HCT116 (cell line): Measurements from ENCODE around the gene IL1R1. TPM values are rescaled to one million over a fixed set of nuclear protein-coding genes. Genes with fewer than 3 reads are reported as not detected.

ENCODE experiments used
- ATAC-seq: fragments of 200-7000 bp; cut with Tn5 transposase; 2 replicates; pipeline ENCODE4 v1.9.1; 2020; ENCODE audit warnings: mild to moderate bottlenecking, moderate library complexity
- BruUV-seq: library from RNA; stranded (reverse); fragments of 400-500 nt; replicated peaks from 2 replicates; lab custom pipeline; 2021; lab: Mats Ljungman, UMichigan
- CTCF ChIA-PET: fragments of 300-600 bp; sonication (Branson Sonifier 250); formaldehyde crosslinking; loops from one replicate; lab custom pipeline; 2021; ENCODE audit warnings: antibody characterized with exemption; lab: Charles Lee
- POLR2A ChIA-PET: fragments of 300-600, 350-600 bp; sonication (Branson Sonifier 250); formaldehyde crosslinking; loops from one replicate; lab custom pipeline; 2021; ENCODE audit warnings: antibody characterized with exemption; lab: Charles Lee
- RAD21 ChIA-PET, 2 experiments: fragments of 300-600 bp; sonication (Branson Sonifier 250); formaldehyde crosslinking; loops; one replicate each; lab custom pipeline; 2023; ENCODE audit warnings: low total read pairs in 2 of 2; ENCODE audit not compliant: uncharacterized antibody in 2 of 2, unreplicated experiment in 2 of 2, low non-redundant PET in 1 of 2; lab: Charles Lee
- DNase-seq: peaks from one replicate; pipeline ENCODE4 v3.0.0-alpha.2; 2010; ENCODE audit warnings: low read depth, low spot score
- H2AFZ ChIP-seq: fragments of 200-600 bp; shearing (Covaris generic), sonication (generic); 2 replicates; pipeline ENCODE4 v1.6.1; 2017; ENCODE audit warnings: low read depth, mixed run types, mixed read lengths, antibody characterized with exemption, low read length; ENCODE audit not compliant: poor library complexity, severe bottlenecking
- H3K27ac ChIP-seq: 2 replicates; pipeline ENCODE4 v1.5.1; 2012; ENCODE audit warnings: low read depth, low read length
- H3K27me3 ChIP-seq: fragments of 200-600 bp; sonication (generic); 2 replicates; pipeline ENCODE4 v1.6.1; 2016; ENCODE audit warnings: mixed run types, low read length, mixed read lengths; ENCODE audit not compliant: insufficient read depth
- H3K36me3 ChIP-seq, 2 experiments: fragments of 200-500 bp in 1 of 2; fragments of 200-600 bp in 1 of 2; sonication (Bioruptor generic) in 1 of 2; sonication (generic) in 1 of 2; 2 replicates each; pipeline versions ENCODE4 v1.5.1 to v1.6.1; 2014 to 2016; ENCODE audit warnings: low read length in 2 of 2, inconsistent platforms in 1 of 2, mixed read lengths in 1 of 2, mixed run types in 1 of 2; ENCODE audit not compliant: insufficient read depth in 2 of 2, control insufficient read depth in 1 of 2
- H3K4me1 ChIP-seq, 2 experiments: fragments of 200-600 bp in 1 of 2; sonication (generic) in 1 of 2; 2 replicates each; pipeline versions ENCODE4 v1.5.1 to v1.6.1; 2012 to 2017; ENCODE audit warnings: low read length in 2 of 2, inconsistent platforms in 1 of 2, mild to moderate bottlenecking in 1 of 2, mixed read lengths in 1 of 2, mixed run types in 1 of 2, moderate library complexity in 1 of 2; ENCODE audit not compliant: insufficient read depth in 2 of 2, control insufficient read depth in 1 of 2
- H3K4me2 ChIP-seq: fragments of 200-600 bp; sonication (generic); 2 replicates; pipeline ENCODE4 v1.6.1; 2017; ENCODE audit warnings: mixed run types, low read length, mixed read lengths
- H3K4me3 ChIP-seq, 2 experiments: fragments of 200-600 bp in 1 of 2; sonication (generic) in 1 of 2; replicated peaks in 1 of 2; 2 replicates each; pipeline ENCODE4 v1.5.1; 2011 to 2016; ENCODE audit warnings: low read length in 2 of 2, control low read depth in 1 of 2, low read depth in 1 of 2, mild to moderate bottlenecking in 1 of 2, mixed read lengths in 1 of 2, mixed run types in 1 of 2
- H3K79me2 ChIP-seq: fragments of 200-600 bp; sonication (generic); 2 replicates; pipeline ENCODE4 v1.6.1; 2017; ENCODE audit warnings: mild to moderate bottlenecking, mixed run types, low read length, moderate library complexity, mixed read lengths; ENCODE audit not compliant: insufficient read depth
- H3K9ac ChIP-seq: fragments of 200-600 bp; sonication (generic); 2 replicates; pipeline ENCODE4 v1.6.1; 2016; ENCODE audit warnings: low read length, mixed read lengths
- H3K9me2 ChIP-seq: fragments of 200-600 bp; sonication (generic), shearing (Covaris generic); 2 replicates; pipeline ENCODE4 v1.6.1; 2017; ENCODE audit warnings: mixed run types, mild to moderate bottlenecking, moderate library complexity; ENCODE audit not compliant: insufficient read depth
- H3K9me3 ChIP-seq, 2 experiments: fragments of 200-500 bp in 1 of 2; fragments of 200-600 bp in 1 of 2; sonication (Bioruptor generic) in 1 of 2; sonication (generic) in 1 of 2; 2 replicates each; pipeline ENCODE4 v1.6.1; 2014 to 2017; ENCODE audit warnings: low read length in 2 of 2, mixed read lengths in 2 of 2, inconsistent platforms in 1 of 2, low read depth in 1 of 2, mild to moderate bottlenecking in 1 of 2, mixed run types in 1 of 2, moderate library complexity in 1 of 2; ENCODE audit not compliant: control insufficient read depth in 1 of 2, insufficient read depth in 1 of 2
- H4K20me1 ChIP-seq: fragments of 200-600 bp; sonication (generic), shearing (Covaris generic); 2 replicates; pipeline ENCODE4 v1.6.1; 2017; ENCODE audit warnings: mixed run types, mild to moderate bottlenecking, moderate library complexity; ENCODE audit not compliant: insufficient read depth
- ATF3 ChIP-seq: IDR thresholded peaks from 2 replicates; pipeline ENCODE4 v1.6.1; 2012
- CBX3 ChIP-seq: IDR thresholded peaks from 2 replicates; pipeline ENCODE4 v1.6.1; 2012; ENCODE audit warnings: low read depth
- EGR1 ChIP-seq: IDR thresholded peaks from 2 replicates; pipeline ENCODE4 v1.6.1; 2012; ENCODE audit warnings: low read depth
- ELF1 ChIP-seq: IDR thresholded peaks from 2 replicates; pipeline ENCODE4 v1.6.1; 2012; ENCODE audit warnings: low read depth, borderline replicate concordance
- EZH2phosphoT487 ChIP-seq: fragments of 200-600 bp; IDR thresholded peaks from 2 replicates; pipeline ENCODE4 v1.6.1; 2018; ENCODE audit warnings: antibody characterized with exemption, borderline replicate concordance
- FOSL1 ChIP-seq: IDR thresholded peaks from 2 replicates; pipeline ENCODE4 v1.6.1; 2012; ENCODE audit warnings: low read depth
- JUND ChIP-seq: IDR thresholded peaks from 2 replicates; pipeline ENCODE4 v1.6.1; 2012
- MAX ChIP-seq: IDR thresholded peaks from 2 replicates; pipeline ENCODE4 v1.6.1; 2012
- POLR2A ChIP-seq: IDR thresholded peaks from 2 replicates; pipeline ENCODE4 v1.7.0; 2011; ENCODE audit warnings: borderline replicate concordance; ENCODE audit not compliant: insufficient read depth, insufficient read length; ENCODE audit errors: extremely low read depth
- POLR2AphosphoS5 ChIP-seq: IDR thresholded peaks from 2 replicates; pipeline ENCODE4 v1.6.1; 2011; ENCODE audit warnings: mild to moderate bottlenecking, low read depth, low read length, moderate library complexity
- RAD21 ChIP-seq: IDR thresholded peaks from 2 replicates; pipeline ENCODE4 v1.6.1; 2012; ENCODE audit warnings: low read depth, mild to moderate bottlenecking
- SRF ChIP-seq: IDR thresholded peaks from 2 replicates; pipeline ENCODE4 v1.6.1; 2012; ENCODE audit warnings: low read depth
- TCF7L2 ChIP-seq: IDR thresholded peaks from 2 replicates; pipeline ENCODE4 v1.7.0; 2011; ENCODE audit warnings: borderline replicate concordance, inconsistent platforms; ENCODE audit not compliant: insufficient read depth, insufficient read length; ENCODE audit errors: extremely low read depth
- ZBTB33 ChIP-seq: IDR thresholded peaks from 2 replicates; pipeline ENCODE4 v1.6.1; 2011; ENCODE audit warnings: mild to moderate bottlenecking, low read length, moderate library complexity; ENCODE audit not compliant: insufficient replicate concordance; ENCODE audit errors: extremely low read depth
- ZFX ChIP-seq: fragments of 450-650 bp; IDR thresholded peaks from 2 replicates; pipeline ENCODE4 v1.6.1; 2017
- intact Hi-C: fragments of 100-400 bp; cut with micrococcal nuclease; formaldehyde crosslinking; loops from 2 replicates; pipeline ENCODE4 v1.10.0; 2022
- total RNA-seq: library from RNA; stranded (reverse); gene quantifications from one replicate; pipeline ENCODE4 v1.2.1, GENCODE V29; 2021; ENCODE audit not compliant: unreplicated experiment

Gene IL1R1
- total RNA-seq, 1 experiment from 2014 or later, result 5.3 TPM

GRCh38 chr2:102206666-102207341 is 64.3 kb downstream of the IL1R1 start:
- intact Hi-C loops, result no loop called here
- CTCF ChIA-PET, result no interaction called here
- Histone ChIP-seq H3K4me1 (no peaks in the 10 kb centered on the region), H3K79me2 (no peaks in the 10 kb centered on the region), H4K20me1 (no peaks in the 10 kb centered on the region), H3K27me3 (no peaks in the 10 kb centered on the region), H3K27ac (no peak overlapping the region), H3K4me3 (no peak overlapping the region), H3K9me3 (no peaks in the 10 kb centered on the region), H2AFZ (no peak overlapping the region), H3K9me2 (no peaks in the 10 kb centered on the region), H3K4me2 (no peak overlapping the region), H3K9ac (no peak overlapping the region), H3K36me3 (no peaks in the 10 kb centered on the region)
- POLR2A ChIA-PET, result no interaction called here
- ATAC-seq, result no peak
- RAD21 ChIA-PET, result no interaction called here
- no TSS peak for BruUV-seq
- TF ChIP-seq MAX, result no peak
- no peak for TF ChIP-seq ELF1
- TF ChIP-seq FOSL1, result no peak
- TF ChIP-seq ZBTB33, result no peak
- TF ChIP-seq EZH2phosphoT487, result no peak
- TF ChIP-seq EGR1, result no peak
- no peak for TF ChIP-seq ATF3
- TF ChIP-seq CBX3, result no peak
- no peak for TF ChIP-seq ZFX
- no peak for TF ChIP-seq POLR2AphosphoS5
- no peak for TF ChIP-seq TCF7L2
- no peak for TF ChIP-seq POLR2A
- TF ChIP-seq SRF, result no peak
- TF ChIP-seq RAD21, result no peak
- TF ChIP-seq JUND, result no peak
- DNase-seq, result no peak
